Stimulated activated CD8-positive, alpha-beta memory T cell treated with anti-CD3 and anti-CD28 coated beads, Interleukin-7, amount 100 ng/mL, for 24 hours (primary cell): ENCODE measurements around the gene PLCD4.
A peak's percentile ranks its signal among the peaks of the same experiment; 100 is the strongest.

Source experiments
- DNase-seq: peaks from one replicate; pipeline ENCODE4 v3.0.0-alpha.2; 2020; ENCODE audit warnings: low read depth

PLCD4 gene

GRCh38 chr2:218607436-218608115, at the start of gene PLCD4:
Gene PLCD4, plus strand, starts transcription at chr2:218607899. Its CDS starts 7,841 bp downstream, at chr2:218615740.
- DNase-seq = no peak

- no peak for DNase-seq
Measured at GRCh38 chr2:218557941-218558340, 49.8 kb upstream of the PLCD4 start.

- DNase-seq = no peak
Measured at GRCh38 chr2:218558986-218559385, 48.7 kb upstream of the PLCD4 start.

- DNase-seq = no peak
Measured at GRCh38 chr2:218564056-218564455, 43.6 kb upstream of the PLCD4 start.

GRCh38 chr2:218566296-218566695, 41.4 kb upstream of the PLCD4 start:
- no peak for DNase-seq

- DNase-seq = no peak
Measured at GRCh38 chr2:218567797-218568189, 39.9 kb upstream of the PLCD4 start.

- peak; percentile 100 for DNase-seq
Measured at GRCh38 chr2:218568190-218569037, 39.3 kb upstream of the PLCD4 start, which contains the start of the genes CNOT9 and USP37. Gene CNOT9, plus strand, starts transcription at chr2:218568839. Its CDS starts 116 bp downstream, at chr2:218568955. Gene USP37, minus strand, starts transcription at chr2:218568351. Its CDS starts 9,698 bp downstream, at chr2:218558653.

GRCh38 chr2:218569038-218569431, 38.7 kb upstream of the PLCD4 start:
- DNase-seq = peak; percentile 27

GRCh38 chr2:218569661-218570500, 37.8 kb upstream of the PLCD4 start:
- DNase-seq = no peak

GRCh38 chr2:218570850-218571249, 36.8 kb upstream of the PLCD4 start:
- DNase-seq = no peak

GRCh38 chr2:218576854-218577253, 30.8 kb upstream of the PLCD4 start:
- DNase-seq = no peak

- DNase-seq = no peak
Measured at GRCh38 chr2:218577482-218578220, 30.0 kb upstream of the PLCD4 start.

GRCh38 chr2:218578272-218578877, 29.3 kb upstream of the PLCD4 start:
- DNase-seq = no peak

- no peak for DNase-seq
Measured at GRCh38 chr2:218582076-218582475, 25.6 kb upstream of the PLCD4 start.

GRCh38 chr2:218583983-218584850, 23.5 kb upstream of the PLCD4 start:
- DNase-seq = no peak

- no peak for DNase-seq
Measured at GRCh38 chr2:218585541-218585940, 22.2 kb upstream of the PLCD4 start.

- DNase-seq = no peak
Measured at GRCh38 chr2:218605432-218605831, 2.3 kb upstream of the PLCD4 start.

GRCh38 chr2:218615868-218616315, 8.2 kb downstream of the PLCD4 start:
- no peak for DNase-seq

GRCh38 chr2:218618102-218618860, 10.6 kb downstream of the PLCD4 start:
- no peak for DNase-seq
